HG02943 (cell line): ENCODE data around the gene DNAJC5G.
"Not testable (repeated sequence)": the region's sequence is repeated elsewhere in the genome, so short reads cannot be mapped to it uniquely, and the experiment has no call there.

Source experiments
- ATAC-seq: cut with Tn5 transposase; IDR thresholded peaks from one replicate; pipeline ENCODE4 v1.9.1; 2021; ENCODE audit warnings: mild to moderate bottlenecking, low read depth, moderate library complexity; ENCODE audit not compliant: unreplicated experiment

Gene DNAJC5G

DNA sequence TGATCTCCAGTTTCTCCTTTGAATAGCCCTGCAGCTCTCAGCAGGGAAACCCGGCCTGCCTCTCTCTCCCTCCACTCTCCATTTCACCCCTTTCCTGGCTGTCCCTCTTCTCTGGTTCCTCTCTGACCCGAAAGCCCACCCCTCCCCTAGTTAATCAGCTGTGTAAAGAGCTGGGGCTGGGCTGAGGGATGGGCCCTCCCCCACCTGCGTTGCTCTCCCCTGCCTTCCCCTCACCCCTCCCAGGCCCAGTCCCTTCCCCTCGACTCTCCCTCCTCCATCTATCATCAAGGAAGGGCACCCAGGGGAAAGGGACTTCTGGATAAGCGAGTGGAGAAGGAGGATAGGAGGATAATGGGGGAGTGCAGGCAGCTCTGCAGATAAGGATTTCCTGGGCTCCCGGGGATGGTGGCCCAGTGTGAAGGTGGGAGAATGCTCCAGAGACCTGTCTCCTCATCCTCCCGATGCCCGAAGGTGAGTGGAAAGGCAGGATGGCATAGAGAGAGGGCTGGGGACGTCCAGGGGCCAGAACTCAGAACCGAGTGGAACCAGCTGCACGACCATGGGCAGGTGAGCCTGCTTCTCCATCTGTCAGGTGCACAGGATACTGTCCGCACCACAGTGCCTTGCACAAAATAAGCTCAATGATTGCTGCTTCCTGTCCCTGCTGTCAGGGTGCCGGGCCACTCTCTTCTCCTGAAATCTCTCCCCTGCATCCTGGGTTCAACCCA is 24.4 kb upstream of the DNAJC5G start:
- no peak for ATAC-seq

- ATAC-seq = no peak
Observed at GRCh38 chr2:27251766-27252165, 23.5 kb upstream of the DNAJC5G start.

GRCh38 chr2:27255187-27255586 is 20.0 kb upstream of the DNAJC5G start:
- no peak for ATAC-seq

DNA sequence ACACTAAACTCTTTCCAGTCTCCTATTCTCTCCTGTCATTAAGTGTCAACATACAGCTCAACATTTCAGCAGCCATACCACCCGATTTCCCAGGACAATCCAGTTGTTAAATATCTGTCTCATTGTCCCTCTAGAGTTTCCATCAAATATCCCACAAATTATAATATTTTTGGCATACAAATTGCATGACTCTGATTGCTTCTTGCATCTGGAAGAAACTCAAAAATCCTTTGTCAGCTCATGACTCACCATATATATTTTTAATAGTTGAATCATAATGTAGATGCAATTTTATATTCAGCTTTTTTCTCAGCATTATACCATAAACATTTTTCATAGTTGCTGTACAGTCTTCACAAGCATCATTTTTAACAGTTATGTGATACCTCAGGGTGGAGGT is 19.6 kb upstream of the DNAJC5G start:
- no peak for ATAC-seq

- no peak for ATAC-seq
Observed at GRCh38 chr2:27256855-27257454, 18.3 kb upstream of the DNAJC5G start.

DNA sequence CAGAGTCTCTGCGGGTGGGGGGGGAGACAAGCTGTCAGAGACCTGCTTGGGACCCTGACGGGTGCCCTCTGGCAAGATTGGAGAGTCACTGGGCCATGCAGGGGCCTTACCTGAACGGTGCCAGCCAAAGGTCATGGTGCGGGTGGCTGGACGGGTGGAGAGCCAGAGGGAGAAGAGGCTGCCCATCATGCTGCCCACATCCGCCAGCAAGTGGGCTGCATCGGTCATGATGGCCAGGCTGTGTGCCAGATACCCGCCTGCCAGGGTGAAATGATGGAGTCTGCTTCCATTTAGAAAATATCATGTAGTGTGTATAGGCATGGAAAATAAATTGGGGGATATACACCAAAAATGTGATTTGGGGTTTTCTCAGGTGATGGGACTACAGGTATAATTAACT is 17.2 kb upstream of the DNAJC5G start:
- ATAC-seq = no peak

DNA sequence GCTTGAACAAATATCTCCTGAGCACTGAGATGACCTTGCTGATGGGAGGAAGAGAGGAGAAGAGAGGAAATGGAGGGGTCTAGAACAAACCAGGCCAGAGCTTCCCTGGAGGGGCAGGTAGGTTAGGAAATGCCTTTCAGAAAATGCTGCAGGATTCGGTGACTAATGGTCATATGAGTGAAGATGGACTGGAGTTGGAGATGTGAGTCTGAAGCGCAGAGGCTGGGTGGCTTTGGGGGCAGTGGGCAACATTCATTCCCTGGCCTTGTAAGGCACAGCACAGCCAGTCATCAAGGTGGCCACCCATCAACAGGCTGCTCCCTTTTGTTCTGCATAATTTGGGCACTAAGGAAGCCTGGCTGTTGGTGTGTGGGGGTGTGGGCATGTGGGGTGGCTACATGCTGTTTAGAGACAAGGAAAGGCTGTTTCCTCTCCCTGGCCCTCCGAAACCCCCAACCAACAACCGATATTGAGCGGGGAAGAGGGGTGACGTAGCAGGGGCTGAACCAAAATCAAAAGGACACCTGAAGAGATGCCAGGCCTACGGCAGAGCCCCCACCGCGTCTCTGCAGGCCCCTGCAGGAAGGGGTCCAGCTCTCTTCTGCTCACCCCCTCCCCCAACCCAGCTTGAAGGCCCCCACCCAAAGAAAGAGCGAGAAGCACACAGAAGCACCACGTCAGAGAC is 13.8 kb upstream of the DNAJC5G start:
- no peak for ATAC-seq

DNA sequence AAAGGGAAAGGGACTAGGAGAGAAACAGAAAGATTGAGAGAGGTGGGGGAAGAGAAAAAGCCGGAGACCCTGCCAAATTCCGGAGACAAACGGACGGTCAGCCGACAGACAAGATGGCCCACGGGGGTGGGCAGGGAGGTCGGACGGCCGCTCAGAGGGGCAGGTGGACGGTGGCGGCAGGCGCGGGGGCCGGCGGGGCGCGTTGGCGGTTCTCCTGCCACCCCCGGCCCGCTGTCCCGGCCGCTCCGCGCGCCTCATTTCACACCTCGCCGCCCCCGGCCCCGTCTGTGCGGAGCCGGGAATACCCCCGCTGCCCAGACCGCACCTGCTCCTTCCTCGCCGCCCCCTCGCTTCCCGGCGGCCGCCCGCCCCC is 13.3 kb upstream of the DNAJC5G start:
- ATAC-seq = no peak

DNA sequence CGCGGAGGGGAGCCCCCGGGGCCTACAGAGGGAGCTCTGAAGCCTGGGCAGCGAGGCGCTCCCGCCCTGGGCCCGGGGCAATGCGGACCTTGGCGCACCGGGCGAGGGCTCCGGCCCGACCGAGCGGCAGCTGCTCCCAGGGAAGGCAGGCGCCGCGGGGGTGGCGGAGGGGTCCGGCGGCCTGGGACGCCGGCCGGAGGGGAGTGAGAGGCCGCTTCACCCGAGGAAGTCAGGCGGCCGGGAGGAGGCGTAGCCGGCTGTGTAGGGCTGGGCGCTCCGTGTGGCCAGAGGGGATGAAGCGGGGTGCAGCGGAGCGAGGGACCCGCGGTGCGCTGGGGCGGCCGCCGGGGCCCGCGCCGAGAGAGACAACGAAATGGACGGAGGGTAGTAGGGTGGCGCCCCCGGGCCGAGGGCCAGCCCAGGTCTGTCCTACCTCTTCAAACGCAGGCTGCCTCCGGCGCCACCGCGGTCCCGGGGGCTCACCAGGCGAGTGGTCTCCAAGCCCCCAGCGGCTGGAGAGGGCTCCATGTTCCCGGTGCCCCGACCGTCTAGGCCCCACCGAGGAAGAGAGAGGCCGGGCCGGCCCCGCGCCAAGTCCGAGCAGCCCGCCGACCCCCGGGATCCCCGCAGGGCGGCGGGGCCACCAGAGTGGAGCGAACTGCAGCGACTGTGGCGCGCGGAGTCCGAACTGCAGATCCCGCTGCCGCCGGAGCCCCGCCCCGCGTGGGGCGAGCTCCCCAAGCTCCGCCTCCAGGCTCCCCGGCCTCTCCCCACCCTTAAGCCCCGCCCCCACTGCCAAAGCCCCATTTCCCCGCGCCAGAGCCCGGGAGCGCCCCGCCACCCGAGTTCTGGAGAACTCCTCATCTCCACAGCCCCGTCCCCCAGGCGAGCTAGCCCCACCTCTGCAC is 12.6 kb upstream of the DNAJC5G start, which contains the start of gene SLC30A3:
SLC30A3 (minus strand) TSS at position 669 of the 908 bp plus-strand sequence; CDS start at position 528, 141 bp downstream.
- ATAC-seq = no peak

- ATAC-seq = no peak
Observed at GRCh38 chr2:27263287-27264252, 11.7 kb upstream of the DNAJC5G start.

- no peak for ATAC-seq
Observed at GRCh38 chr2:27264253-27264752, 10.9 kb upstream of the DNAJC5G start.

DNA sequence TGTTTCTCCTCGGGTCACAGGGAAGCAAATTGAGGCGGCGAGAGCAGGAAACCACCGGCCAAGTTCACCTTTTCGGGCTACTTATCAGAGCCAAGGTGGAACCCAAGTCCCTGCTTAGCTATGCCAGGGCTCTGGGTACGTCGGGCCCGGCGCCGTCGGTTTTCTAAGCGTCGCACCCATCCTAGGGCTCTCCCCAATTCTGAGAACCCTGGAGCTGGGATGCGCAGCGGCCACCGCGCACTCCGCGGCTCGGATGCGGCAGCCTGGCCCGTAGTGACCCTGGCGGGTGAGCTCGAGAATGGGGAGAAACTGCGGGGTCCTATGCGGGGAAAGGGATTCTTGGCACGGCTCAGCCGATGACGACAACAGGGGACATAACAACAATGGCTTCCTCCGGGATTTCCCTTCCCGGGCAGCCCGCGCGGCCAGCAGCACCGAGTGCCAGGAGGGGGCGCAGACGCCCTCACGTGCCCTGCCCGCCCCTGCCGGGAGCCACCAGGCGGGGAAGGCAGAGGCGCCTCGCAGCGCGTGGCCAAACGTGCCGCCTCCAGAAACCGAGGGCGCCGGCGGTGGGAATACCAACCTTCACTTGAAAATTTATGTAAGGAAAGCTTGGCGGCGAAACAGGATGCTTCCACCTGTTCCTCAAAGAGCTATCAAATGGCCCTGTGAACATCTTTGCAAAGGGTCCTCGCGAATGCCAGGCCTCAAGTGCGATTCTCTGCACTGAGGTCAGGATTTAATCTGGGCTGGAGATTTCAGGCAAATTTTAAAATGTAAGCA is 10.3 kb upstream of the DNAJC5G start:
- no peak for ATAC-seq

GRCh38 chr2:27265536-27265870 is 9.7 kb upstream of the DNAJC5G start:
- ATAC-seq = no peak

DNA sequence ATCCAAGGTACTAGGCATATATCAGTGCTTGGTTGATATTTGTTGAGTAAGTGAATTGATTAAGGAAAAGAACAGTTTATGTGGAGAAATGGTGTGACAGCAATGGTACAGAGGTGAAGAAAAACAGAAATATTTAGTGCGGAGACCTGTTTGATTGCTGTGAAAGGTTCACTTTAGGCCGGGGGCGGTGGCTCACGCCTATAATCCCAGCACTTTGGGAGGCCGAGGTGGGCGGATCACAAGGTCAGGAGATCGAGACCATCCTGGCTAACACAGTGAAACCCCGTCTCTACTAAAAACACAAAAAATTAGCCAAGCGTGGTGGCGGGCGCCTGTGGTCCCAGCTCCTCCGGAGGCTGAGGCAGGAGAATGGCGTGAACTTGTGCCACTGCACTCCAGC is 6.9 kb upstream of the DNAJC5G start:
- ATAC-seq = not testable (repeated sequence)

- no peak for ATAC-seq
Observed at GRCh38 chr2:27270131-27270530, 5.1 kb upstream of the DNAJC5G start.

DNA sequence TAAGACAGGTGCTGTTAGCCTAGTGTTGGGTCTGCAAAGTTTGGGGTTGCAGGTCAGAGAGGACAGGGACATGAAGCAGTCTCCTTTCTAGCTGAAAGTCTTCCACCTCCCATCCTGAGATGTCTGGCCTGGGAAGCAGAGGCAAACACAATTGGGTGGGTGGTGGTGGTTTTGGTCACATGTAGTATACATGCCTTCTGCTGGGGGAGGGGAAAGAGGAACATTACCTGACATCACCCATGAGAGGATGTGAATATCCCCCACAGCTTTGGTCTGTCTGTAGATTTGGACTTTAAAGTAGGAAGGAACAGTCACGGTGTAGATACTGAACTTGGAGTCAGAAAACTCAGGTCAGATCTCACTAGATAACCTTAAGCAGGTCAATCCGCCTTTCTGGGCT is 4.6 kb upstream of the DNAJC5G start:
- no peak for ATAC-seq

DNA sequence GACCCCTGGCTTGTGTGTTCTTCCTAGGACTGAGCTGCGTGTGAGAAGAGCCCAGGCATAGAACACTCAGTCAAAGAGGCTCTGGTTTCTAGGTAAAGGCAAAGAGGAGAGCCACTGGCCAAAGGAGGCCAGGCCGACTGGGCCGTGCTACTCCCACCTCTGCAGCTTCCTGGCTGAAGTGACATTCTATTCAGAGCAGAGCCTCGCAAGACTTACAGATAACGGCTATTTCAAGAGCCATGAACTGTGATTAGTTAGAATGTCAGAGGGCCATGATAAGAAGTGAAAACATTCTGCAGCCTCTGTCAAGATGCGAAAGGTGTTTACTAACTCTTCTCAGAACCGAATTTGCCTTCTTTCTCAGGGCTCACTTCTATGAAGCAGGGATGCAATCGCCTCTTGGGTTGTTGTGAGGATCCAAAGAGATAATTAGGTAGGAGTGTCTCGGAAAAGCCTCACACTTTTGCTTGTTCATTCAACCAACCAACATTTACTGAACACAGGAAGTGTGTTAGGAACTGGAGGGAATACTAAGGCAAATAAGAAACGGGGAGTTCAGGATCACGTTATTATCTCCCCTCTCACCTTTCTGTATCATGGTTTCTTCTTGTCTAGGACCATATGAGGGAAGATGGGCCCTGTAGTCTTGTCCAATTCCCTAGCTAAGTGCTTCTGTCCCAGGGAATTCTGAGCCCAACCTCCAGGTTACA is 3.4 kb upstream of the DNAJC5G start:
- ATAC-seq = no peak
